Measurements from ENCODE around the gene IFITM2. TPM values are rescaled to one million over a fixed set of nuclear protein-coding genes. Genes with fewer than 3 reads are reported as not detected.

The IFITM2 gene
- total RNA-seq, 6 experiments from 2014 or later = 157 to 624 (median 390) TPM

- Histone ChIP-seq H3K9me3 (no peaks in the 10 kb centered on the region), H3K27ac (peak overlapping the region; percentile 85 to 97 (median 90)), H3K4me3 (peak overlapping the region in 2 of 3 donors; percentile 42 to 55), H3K27me3 (no peaks in the 10 kb centered on the region), H3K4me1 (peaks cover 0 to 49% (median 9%) of the 10 kb centered on the region in 4 donors), H3K36me3 (no peaks in the 10 kb centered on the region)
- WGBS (ENCODE audit: insufficient coverage, low coverage, low lambda C conversion rate, missing lambda C conversion rate) = 27% methylated on average over 12 of the region's 14 CpGs
- intact Hi-C loops (cut with DNase I) = no loop called here
- TF ChIP-seq POLR2A (IDR thresholded peaks at IDR 0.05) (peak; percentile 44), CTCF (IDR thresholded peaks at IDR 0.05) (no peak)
- ATAC-seq (no peak), DNase-seq (peak in 2 of 3 donors; percentile 30 to 52)
These were observed 4.6 kb downstream of the IFITM2 start for GRCh38 chr11:312092-312816.

GRCh38 chr11:313304-313786, 5.7 kb downstream of the IFITM2 start:
- peak overlapping the region; percentile 42 to 55 (median 52) for H3K4me3 ChIP-seq
- H3K4me1 ChIP-seq = peaks cover 0 to 45% (median 8%) of the 10 kb centered on the region in 4 donors
- WGBS (ENCODE audit: insufficient coverage, low coverage, low lambda C conversion rate, missing lambda C conversion rate) = 20% methylated on average over 2 of the region's 8 CpGs

GRCh38 chr11:313787-314553, 6.4 kb downstream of the IFITM2 start, which contains the start of gene IFITM1:
IFITM1 (plus strand) TSS chr11:314040; CDS start chr11:314171, 131 bp downstream.
- WGBS (ENCODE audit: insufficient coverage, low coverage, low lambda C conversion rate, missing lambda C conversion rate) = 2% methylated on average over 9 of the region's 18 CpGs

More at GRCh38 chr11:313304-313786, 5.7 kb downstream of the IFITM2 start:
- intact Hi-C loops (cut with DNase I) = no loop called here
- Histone ChIP-seq H3K27ac (peak overlapping the region; percentile 85 to 97 (median 90)), H3K27me3 (no peaks in the 10 kb centered on the region), H3K9me3 (no peaks in the 10 kb centered on the region), H3K36me3 (no peaks in the 10 kb centered on the region)
- no peak for TF ChIP-seq CTCF (IDR thresholded peaks at IDR 0.05)
- TF ChIP-seq POLR2A (IDR thresholded peaks at IDR 0.05) = peak; percentile 73
- peak in 1 of 4 donors; percentile 0 for ATAC-seq
- DNase-seq = peak in 2 of 3 donors; percentile 56 to 61

More at GRCh38 chr11:313787-314553, 6.4 kb downstream of the IFITM2 start, which contains the start of gene IFITM1:
- Histone ChIP-seq H3K27ac (peak within 1 kb of the TSS; percentile 85 to 97 (median 90)), H3K36me3 (no peaks in the 10 kb centered on the region), H3K27me3 (no peaks in the 10 kb centered on the region), H3K4me1 (peaks cover 0 to 45% (median 8%) of the 10 kb centered on the region in 4 donors), H3K9me3 (no peaks in the 10 kb centered on the region), H3K4me3 (peak within 1 kb of the TSS; percentile 42 to 55 (median 52))
- ATAC-seq = peak; percentile 27 to 64 (median 46)
- DNase-seq = peak; percentile 67 to 82 (median 81)
- TF ChIP-seq CTCF (IDR thresholded peaks at IDR 0.05) (no peak), POLR2A (IDR thresholded peaks at IDR 0.05) (peak; percentile 93)
- intact Hi-C loops (cut with DNase I) = no loop called here

Measured in right lobe of liver (tissue), 6 donors.